HG03558 (cell line): ENCODE measurements around the gene SERPINA3.

ENCODE experiments used
- ATAC-seq: cut with Tn5 transposase; IDR thresholded peaks from one replicate; pipeline ENCODE4 v1.9.1; 2021; ENCODE audit warnings: moderate number of reproducible peaks; ENCODE audit not compliant: unreplicated experiment; ENCODE audit errors: extremely low read depth

SERPINA3 gene

DNA sequence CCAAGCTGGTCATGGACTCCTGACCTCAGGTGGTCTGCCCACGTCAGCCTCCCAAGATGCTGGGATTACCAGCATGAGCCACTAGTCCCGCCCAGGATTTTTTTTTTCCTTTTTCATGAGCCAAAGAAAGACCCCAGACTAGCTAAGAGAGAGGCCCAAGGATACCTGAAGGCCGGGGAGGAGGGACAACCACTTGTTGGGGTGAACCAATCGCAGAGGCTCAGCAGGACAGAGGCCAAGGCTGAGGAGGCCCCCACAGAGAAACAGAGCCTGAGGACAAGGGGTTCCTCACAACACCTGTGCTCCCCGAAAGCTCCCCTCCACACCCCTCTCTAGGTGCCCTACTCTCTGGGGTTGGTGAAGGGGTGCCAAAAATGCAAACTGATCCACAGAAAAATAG lies 1.0 kb upstream of the SERPINA3 start:
- no peak for ATAC-seq

DNA sequence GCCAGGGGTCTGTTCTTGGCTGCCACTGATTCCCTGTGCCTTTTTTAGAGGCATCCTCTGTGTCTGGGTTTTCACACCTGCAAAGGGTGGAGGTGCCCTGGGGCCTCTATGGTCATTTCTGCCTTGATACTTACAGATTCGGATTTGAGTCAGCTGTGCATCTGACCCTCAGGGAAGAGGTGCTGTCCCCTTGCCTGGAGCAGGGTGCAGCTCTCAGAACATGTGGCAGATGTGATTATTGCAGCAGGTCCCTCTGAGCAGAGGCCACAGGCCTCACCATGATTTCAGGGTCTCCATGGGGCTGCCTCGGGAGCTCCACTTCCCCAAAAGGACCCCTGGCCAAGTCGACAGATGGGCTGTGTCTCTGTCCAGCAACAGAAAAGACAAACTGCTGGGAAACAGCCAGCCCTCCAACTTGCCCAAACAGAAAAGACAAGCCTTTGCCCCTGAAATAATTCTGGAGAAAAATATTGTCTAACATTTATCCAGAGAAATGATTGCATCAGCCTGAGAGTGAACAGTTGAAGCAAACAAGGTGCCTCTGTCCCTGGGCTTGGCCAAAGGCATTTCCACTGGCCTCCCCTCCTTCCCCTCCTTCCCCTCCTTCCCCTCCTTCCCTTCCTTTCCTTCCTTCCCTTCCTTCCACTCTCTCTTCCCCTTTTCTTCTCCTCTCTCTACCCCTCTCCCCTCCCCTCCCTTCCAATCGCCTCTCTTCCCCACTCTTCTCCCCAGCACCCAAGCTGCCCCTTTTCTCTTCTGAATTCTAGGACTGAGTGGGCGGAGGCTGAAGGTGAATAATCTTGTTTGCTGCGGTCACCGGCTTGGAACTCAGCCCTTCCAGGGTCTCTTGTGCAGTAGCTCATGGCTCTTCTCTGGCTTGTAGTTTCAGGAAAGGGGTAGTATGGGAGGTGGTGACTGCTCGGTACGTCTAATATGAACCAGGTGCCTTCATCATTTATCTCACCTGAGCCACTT lies 676 bp downstream of the SERPINA3 start:
- ATAC-seq = no peak

GRCh38 chr14:94613720-94614644 lies 1.8 kb downstream of the SERPINA3 start:
- no peak for ATAC-seq

DNA sequence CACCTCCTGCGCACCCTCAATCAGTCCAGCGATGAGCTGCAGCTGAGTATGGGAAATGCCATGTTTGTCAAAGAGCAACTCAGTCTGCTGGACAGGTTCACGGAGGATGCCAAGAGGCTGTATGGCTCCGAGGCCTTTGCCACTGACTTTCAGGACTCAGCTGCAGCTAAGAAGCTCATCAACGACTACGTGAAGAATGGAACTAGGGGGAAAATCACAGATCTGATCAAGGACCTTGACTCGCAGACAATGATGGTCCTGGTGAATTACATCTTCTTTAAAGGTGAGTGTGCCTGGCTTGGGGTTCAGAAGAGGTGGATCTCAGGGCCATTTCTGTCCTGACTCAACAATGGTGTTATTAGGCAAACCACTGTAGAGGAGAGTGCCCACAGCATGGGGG lies 2.6 kb downstream of the SERPINA3 start:
- ATAC-seq = no peak

DNA sequence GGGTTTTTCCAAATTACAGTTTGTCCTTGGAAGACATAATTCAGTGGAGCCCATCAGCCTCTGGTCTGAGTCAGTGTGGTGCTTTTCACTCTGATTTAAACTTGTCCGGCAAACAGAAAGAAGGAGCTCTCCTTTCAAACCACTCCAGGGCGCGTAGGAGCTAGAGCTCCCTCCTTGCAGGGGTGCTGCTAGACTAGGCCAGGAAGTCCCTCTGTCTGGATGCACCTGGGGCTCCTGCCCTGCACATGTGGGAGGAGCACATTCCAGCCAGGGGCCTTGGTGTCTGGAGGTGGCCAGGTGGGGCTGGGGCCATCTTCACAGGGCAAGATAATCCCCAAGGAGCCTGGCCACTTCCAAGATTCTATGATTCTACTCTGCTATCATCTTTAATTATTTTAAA lies 3.1 kb downstream of the SERPINA3 start:
- ATAC-seq = no peak

DNA sequence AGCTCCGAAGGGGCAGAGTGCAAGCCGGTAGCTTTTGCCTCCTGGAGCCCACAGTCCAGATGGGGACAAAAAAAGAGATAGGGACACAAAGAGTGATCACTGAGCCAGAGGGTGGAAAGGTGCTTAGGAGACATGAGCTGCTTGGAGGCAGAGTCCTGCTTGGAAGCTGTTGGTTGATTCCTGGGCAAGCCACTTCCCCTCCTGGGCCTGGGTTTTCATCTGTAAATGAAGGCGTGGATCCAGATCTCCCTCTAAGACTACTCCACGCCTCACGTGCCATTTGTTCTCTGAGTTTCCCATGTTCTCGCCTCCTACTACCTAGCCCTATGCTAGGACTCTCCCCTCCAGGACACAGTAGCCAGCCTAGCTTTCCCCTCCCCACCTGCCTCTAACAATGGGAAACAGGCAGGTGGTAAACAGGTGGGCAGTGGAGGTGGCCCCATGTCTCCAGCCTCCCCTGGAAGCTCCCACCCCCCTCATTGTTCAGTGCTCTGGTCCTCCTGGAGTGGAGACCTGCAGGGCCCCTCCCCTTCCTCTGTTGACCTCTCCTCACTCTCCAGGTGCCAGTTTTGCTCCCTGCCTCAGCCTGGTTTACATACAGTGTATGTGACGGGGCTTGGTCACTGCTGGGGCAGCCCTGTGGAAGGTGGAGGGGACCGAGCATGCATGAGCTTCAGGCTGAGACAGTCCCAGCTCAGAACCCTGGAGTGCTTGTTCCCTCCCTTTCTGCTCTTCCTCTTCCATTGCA lies 3.8 kb downstream of the SERPINA3 start:
- ATAC-seq = no peak

GRCh38 chr14:94617366-94617941 lies 5.3 kb downstream of the SERPINA3 start:
- no peak for ATAC-seq

- no peak for ATAC-seq
Measured at GRCh38 chr14:94617988-94618822, 6.0 kb downstream of the SERPINA3 start.

DNA sequence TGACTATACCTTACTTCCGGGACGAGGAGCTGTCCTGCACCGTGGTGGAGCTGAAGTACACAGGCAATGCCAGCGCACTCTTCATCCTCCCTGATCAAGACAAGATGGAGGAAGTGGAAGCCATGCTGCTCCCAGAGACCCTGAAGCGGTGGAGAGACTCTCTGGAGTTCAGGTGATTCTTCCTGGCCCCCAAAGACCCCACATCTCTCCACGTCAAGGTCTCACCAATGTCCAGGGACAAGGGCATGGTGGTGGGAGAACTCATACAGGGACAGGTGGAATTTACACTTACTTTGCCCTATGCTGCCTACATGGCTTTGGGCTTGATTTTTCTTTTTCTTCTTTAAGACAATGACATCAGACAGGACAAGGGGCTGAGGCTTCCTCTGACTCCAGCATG lies 7.1 kb downstream of the SERPINA3 start:
- ATAC-seq = no peak

DNA sequence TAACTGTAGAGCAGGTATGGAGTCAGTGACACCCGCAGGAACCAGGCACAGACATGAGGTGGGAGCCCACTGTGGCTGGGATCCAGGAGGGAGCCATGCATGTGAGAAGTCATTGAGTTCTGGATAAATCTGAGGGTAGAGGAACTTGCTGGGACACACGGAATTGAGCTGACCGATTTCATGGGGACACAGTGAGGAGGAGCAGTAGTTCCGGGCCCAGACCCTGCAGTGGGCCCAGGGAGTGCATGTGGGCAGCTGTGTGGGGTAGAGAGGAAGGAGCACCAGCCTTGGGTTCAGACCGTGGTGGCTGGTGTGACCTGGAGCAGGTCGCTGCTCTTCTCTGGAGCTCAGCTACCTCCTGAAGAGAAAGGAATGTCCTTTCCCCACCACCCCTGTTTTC lies 8.4 kb downstream of the SERPINA3 start:
- ATAC-seq = no peak

GRCh38 chr14:94621358-94622134 lies 9.4 kb downstream of the SERPINA3 start:
- ATAC-seq = no peak

GRCh38 chr14:94622653-94623421 lies 10.6 kb downstream of the SERPINA3 start:
- ATAC-seq = no peak

GRCh38 chr14:94623422-94623809 lies 11.2 kb downstream of the SERPINA3 start:
- ATAC-seq = no peak

DNA sequence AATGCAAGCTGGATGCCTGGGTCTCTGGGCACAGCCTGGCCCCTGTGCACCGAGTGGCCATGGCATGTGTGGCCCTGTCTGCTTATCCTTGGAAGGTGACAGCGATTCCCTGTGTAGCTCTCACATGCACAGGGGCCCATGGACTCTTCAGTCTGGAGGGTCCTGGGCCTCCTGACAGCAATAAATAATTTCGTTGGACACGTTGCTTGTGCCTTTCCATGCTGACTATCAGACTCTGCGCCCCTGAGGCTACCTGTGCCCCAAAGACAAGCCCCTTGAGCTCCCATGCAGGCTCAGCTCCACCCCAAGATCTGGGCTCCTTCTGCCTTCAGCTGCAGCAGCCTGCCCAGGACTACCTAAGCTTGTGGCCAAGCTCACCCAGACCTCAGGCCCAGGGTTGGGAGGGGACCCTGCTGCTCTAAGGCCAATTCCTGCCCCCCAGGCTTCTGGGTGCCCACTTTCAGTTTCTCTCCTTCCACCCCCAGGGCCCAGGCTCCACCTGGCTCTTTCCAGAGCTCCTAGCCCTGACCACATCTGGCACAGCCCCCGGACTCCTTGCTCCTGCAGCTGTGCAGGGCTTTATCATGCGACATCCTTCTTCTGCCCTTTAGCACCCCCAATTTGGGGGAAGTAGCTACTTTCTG lies 11.8 kb downstream of the SERPINA3 start:
- no peak for ATAC-seq

DNA sequence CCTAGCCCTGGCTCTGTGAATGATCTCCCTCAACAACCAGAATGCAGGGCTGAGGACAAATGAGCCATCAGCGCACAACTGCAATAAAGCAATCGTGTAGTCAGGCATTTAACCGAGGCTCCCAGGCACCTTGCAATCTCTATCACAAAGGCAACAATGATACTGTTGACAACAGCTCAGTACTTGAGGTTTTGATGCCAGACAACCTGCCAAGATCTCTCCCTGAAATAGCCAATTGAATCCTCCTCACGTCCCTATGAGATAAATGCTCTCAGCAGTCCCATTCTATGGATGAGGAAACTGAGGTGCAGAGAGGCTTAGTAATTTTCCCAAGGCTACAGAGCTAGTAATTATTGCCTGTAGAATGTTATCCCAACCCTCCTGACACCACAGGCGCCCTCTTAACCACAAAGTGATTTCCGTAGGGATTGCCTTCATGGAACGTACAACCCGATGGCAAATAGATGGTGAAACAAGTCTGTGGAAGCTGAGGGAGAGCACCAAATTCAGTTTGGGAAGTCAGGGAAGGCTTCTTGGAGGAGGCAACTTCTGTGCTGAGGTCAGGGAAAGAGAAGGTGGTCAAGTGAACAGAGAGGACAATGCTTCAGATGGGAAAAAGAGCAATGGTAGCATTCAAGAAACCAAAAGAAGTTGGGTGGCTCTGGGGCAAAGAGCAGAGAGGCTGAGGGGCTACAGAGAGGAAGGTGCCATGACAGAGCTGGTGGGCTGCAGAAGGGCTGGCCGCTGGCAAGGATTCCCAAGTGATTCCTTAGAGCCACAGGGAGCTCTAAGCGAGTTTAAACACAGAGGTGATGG lies 12.6 kb downstream of the SERPINA3 start:
- no peak for ATAC-seq

DNA sequence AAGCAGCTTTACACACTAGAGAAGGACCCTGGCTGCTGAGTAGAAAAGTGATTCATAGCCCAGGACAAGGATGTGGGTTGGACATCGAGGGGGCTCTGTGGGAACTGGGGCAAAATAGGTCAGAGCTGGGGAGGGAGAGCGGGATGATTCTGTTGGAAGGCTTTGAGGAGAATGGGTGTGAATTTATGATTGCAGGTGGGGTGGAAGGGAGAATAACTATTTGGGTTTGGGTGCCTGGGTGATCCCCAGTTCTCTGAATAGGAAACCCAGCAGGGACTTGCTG lies 13.1 kb downstream of the SERPINA3 start:
- no peak for ATAC-seq

DNA sequence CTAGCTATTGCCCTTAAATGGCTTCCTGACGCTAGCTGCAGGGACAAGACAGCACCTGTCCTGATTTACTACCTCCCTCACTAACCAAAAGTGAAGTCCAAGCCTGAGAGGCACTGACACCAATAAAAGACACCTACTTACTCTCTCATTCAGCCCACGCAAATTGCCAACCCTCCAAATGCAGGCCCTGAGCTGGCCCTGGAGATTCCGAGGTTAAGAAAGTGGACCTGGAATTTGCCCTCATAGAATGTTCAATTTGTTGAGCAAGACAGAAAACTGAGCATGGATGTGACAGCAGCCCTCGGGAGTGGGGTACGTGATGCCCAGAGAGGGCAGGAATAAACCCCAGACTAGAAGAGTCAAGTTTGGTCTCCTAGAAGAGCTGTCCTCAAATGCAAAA lies 16.4 kb downstream of the SERPINA3 start:
- no peak for ATAC-seq
